Loucy (cell line): ENCODE measurements around the gene TRIM67.

Experiments
- EZH2phosphoT487 ChIP-seq: fragments of 200-600 bp; IDR thresholded peaks from 2 replicates; pipeline ENCODE4 v1.6.1; 2018; ENCODE audit warnings: antibody characterized with exemption, mild to moderate bottlenecking, moderate library complexity, borderline replicate concordance
- TF ChIP-seq, protein P1 (sequence below): fragments of 200-600 bp; sonication (generic); conservative IDR thresholded peaks from 2 replicates; pipeline ENCODE4 v1.5.1; 2014; ENCODE audit warnings: mild to moderate bottlenecking, antibody characterized with exemption, low read length

DNA sequence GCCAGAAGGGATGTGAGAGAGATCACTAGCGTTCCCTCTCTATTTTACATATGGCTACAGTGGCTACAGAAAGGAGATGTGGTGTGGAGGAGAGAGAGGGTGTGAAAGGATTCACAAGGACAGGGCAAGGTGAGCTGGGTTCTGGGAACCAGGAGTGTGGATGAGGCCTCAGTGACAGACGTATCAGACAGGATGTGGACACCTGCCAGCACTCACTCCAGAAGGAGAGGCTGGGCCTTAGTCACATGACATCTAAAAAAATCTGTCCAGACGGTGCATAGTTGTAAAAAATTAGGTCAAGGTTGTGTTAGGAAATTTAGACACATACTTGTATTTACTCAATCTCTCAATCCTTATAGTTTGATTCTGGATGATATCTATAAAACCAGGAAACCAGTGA lies 10.6 kb downstream of the TRIM67 start:
- TF ChIP-seq, protein P1, sequence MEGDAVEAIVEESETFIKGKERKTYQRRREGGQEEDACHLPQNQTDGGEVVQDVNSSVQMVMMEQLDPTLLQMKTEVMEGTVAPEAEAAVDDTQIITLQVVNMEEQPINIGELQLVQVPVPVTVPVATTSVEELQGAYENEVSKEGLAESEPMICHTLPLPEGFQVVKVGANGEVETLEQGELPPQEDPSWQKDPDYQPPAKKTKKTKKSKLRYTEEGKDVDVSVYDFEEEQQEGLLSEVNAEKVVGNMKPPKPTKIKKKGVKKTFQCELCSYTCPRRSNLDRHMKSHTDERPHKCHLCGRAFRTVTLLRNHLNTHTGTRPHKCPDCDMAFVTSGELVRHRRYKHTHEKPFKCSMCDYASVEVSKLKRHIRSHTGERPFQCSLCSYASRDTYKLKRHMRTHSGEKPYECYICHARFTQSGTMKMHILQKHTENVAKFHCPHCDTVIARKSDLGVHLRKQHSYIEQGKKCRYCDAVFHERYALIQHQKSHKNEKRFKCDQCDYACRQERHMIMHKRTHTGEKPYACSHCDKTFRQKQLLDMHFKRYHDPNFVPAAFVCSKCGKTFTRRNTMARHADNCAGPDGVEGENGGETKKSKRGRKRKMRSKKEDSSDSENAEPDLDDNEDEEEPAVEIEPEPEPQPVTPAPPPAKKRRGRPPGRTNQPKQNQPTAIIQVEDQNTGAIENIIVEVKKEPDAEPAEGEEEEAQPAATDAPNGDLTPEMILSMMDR: no peak
- TF ChIP-seq EZH2phosphoT487: no peak
